ENCODE data around the gene SPATS2. TPM values are rescaled to one million over a fixed set of nuclear protein-coding genes. Genes with fewer than 3 reads are reported as not detected.

Gene SPATS2
- total and polyA plus RNA-seq, 10 of the 15 experiments (the other 5 are each of a cell fraction or from before 2014, with no cell fraction given): 9.0 to 54.2 (median 27.5) TPM

GRCh38 chr12:49535921-49536525 lies 168.8 kb downstream of the SPATS2 start (continued):
- no peak for TF ChIP-seq MEF2B (IDR thresholded peaks at IDR 0.05; ENCODE audit: partially characterized antibody, poor library complexity, severe bottlenecking)
- no peak for TF ChIP-seq NR2F1 (conservative IDR thresholded peaks at IDR 0.05)
- no peak for TF ChIP-seq BHLHE40 (IDR thresholded peaks at IDR 0.05; ENCODE audit: borderline replicate concordance in 1 of 2, low read depth in 2 of 2, low read length in 1 of 2)
- no peak for TF ChIP-seq JUND (IDR thresholded peaks at IDR 0.05; ENCODE audit: low read depth, low read length)
- no peak for TF ChIP-seq PAX8 (IDR thresholded peaks at IDR 0.05)
- TF ChIP-seq TARDBP (IDR thresholded peaks at IDR 0.05; ENCODE audit: borderline replicate concordance): no peak

- H3K9me3 ChIP-seq (replicated peaks; ENCODE audit: control insufficient read depth, insufficient read depth, low read length): no peaks in the 10 kb centered on the region
- ChIA-PET CTCF (interaction anchor here (0.7 to 2.9 kb wide), 8 partner anchors 11 to 247 kb away, joined by 3 to 10 read pairs (median 5); no protein-coding TSS in a partner anchor), RAD21 (ENCODE audit: unreplicated experiment) (interaction anchor here (1.2 to 1.7 kb wide), 2 partner anchors 22 to 44 kb away, joined by 5 to 6 read pairs; no protein-coding TSS in a partner anchor), POLR2A (interaction anchor here (0.5 to 0.7 kb wide), 4 partner anchors 30 to 1032 kb away, joined by 3 to 6 read pairs (median 4); no protein-coding TSS in a partner anchor), SMC1A (ENCODE audit: uncharacterized antibody, unreplicated experiment) (interaction anchor here (1.0 to 1.2 kb wide), 2 partner anchors 13 to 178 kb away, joined by 4 to 6 read pairs; no protein-coding TSS in a partner anchor)
- H3K9ac ChIP-seq (ENCODE audit: control insufficient read depth, insufficient read depth, low read length): no peak overlapping the region
- TF ChIP-seq ELK1 (IDR thresholded peaks at IDR 0.05; ENCODE audit: low read depth, low read length): no peak
- no peak for TF ChIP-seq MYC (IDR thresholded peaks at IDR 0.05; ENCODE audit: insufficient read depth, insufficient read length, insufficient replicate concordance, low read length, severe bottlenecking)
- TF ChIP-seq CEBPB (IDR thresholded peaks at IDR 0.05; ENCODE audit: borderline replicate concordance in 1 of 2, low read depth in 2 of 2, low read length in 2 of 2): no peak
- TF ChIP-seq ZZZ3 (IDR thresholded peaks at IDR 0.05; ENCODE audit: control insufficient read depth, insufficient read length, low read depth): no peak
- TF ChIP-seq DPF2 (IDR thresholded peaks at IDR 0.05): no peak
- TF ChIP-seq LARP7 (IDR thresholded peaks at IDR 0.05): no peak
- TF ChIP-seq NKRF (conservative IDR thresholded peaks at IDR 0.05): no peak
- TF ChIP-seq KAT2A (conservative IDR thresholded peaks at IDR 0.05; ENCODE audit: control insufficient read depth, low read depth, low read length): no peak
- in situ Hi-C loops (cut with MboI) (no loop called here), intact Hi-C loops (cut with micrococcal nuclease; ENCODE audit: unreplicated experiment) (no loop called here)
- no TSS peak for BruUV-seq (replicated peaks)
- no peaks in the 10 kb centered on the region for H3K36me3 ChIP-seq (ENCODE audit: control insufficient read depth in 2 of 2, insufficient read depth in 2 of 2, low read length in 1 of 2)
- DNase-seq (ENCODE audit: low read depth, low spot score): no peak
- no peak for FAIRE-seq
- no peak overlapping the region for H3K27ac ChIP-seq (ENCODE audit: control insufficient read depth, insufficient read depth)
- H3K4me1 ChIP-seq (ENCODE audit: control insufficient read depth, insufficient read depth, low read length): peaks cover 14% of the 10 kb centered on the region
- H3K79me2 ChIP-seq (ENCODE audit: control insufficient read depth, insufficient read depth, low read length): no peaks in the 10 kb centered on the region
- ATAC-seq: no peak
- WGBS (ENCODE audit: insufficient coverage, insufficient replicate concordance, low lambda C conversion rate, missing lambda C conversion rate): 28% methylated on average over 3 of the region's 3 CpGs
- no peaks in the 10 kb centered on the region; the same call in 1 of the 2 replicates for H4K20me1 ChIP-seq (ENCODE audit: control insufficient read depth, insufficient read depth)
- peaks cover 13 to 21% of the 10 kb centered on the region in 2 experiments for H3K27me3 ChIP-seq (replicated peaks in 1 of 2; ENCODE audit: control insufficient read depth in 2 of 2, insufficient read depth in 2 of 2, low read length in 1 of 2)
- no peak overlapping the region for H2AFZ ChIP-seq (ENCODE audit: control insufficient read depth, low read depth, low read length)
- no peak overlapping the region for H3K4me3 ChIP-seq
- no peak overlapping the region for H3K4me2 ChIP-seq (ENCODE audit: control insufficient read depth, insufficient read depth)
Measured at GRCh38 chr12:49536526-49537071, 169.3 kb downstream of the SPATS2 start.
